ENCODE data around the gene CYB5R4. TPM values are rescaled to one million over a fixed set of nuclear protein-coding genes. Genes with fewer than 3 reads are reported as not detected.

The CYB5R4 gene
- total RNA-seq, 1 experiment from 2014 or later = 17.5 TPM

DNA sequence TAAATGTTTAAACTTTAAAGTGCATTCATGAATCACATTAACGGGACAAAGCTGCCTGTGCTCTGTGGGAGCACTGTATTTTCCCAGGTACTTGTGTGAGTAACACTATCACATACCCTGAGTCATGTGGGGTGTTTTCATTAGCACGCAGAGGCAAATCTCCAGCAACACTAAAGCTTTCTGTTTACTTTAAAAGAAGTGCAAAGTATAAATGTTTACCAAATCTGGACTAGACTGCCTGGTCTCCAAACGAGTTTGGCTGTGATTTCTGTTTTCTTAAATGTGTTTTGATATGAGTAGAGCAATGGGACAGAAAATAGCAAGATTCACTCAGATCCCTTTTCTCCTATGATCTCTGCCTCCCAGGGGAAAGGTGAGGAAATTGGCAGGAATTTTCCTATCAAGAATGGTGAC lies 35.1 kb upstream of the CYB5R4 start:
- peaks cover 13 to 23% of the 10 kb centered on the region in 2 experiments for H3K4me1 Mint-ChIP-seq
- H4K20me1 ChIP-seq (ENCODE audit: control insufficient read depth, insufficient read depth, insufficient read length) = no peaks in the 10 kb centered on the region
- peaks cover 3% of the 10 kb centered on the region; the same call in 1 of the 2 replicates for H3K4me1 ChIP-seq (ENCODE audit: insufficient read depth, low read length)
- H2BK20ac ChIP-seq (ENCODE audit: low read depth, low read length, poor library complexity, severe bottlenecking) = no peak overlapping the region
- no peak overlapping the region for H2BK15ac ChIP-seq (ENCODE audit: low read depth, low read length)
- no peaks in the 10 kb centered on the region for H3K9me3 Mint-ChIP-seq
- H3K18ac ChIP-seq (ENCODE audit: insufficient read length, low read depth, low read length) = no peak overlapping the region
- H3K27ac ChIP-seq (ENCODE audit: insufficient read length, low read depth, low read length) = no peak overlapping the region
- WGBS (ENCODE audit: extremely low coverage, insufficient read length, low lambda C conversion rate) = no CpG with 5 or more reads among the region's 3 CpGs
- H3K23me2 ChIP-seq (ENCODE audit: insufficient read length, low read depth, low read length, poor library complexity, severe bottlenecking) = no peaks in the 10 kb centered on the region
- no peak for DNase-seq
- TF ChIP-seq, protein P1, sequence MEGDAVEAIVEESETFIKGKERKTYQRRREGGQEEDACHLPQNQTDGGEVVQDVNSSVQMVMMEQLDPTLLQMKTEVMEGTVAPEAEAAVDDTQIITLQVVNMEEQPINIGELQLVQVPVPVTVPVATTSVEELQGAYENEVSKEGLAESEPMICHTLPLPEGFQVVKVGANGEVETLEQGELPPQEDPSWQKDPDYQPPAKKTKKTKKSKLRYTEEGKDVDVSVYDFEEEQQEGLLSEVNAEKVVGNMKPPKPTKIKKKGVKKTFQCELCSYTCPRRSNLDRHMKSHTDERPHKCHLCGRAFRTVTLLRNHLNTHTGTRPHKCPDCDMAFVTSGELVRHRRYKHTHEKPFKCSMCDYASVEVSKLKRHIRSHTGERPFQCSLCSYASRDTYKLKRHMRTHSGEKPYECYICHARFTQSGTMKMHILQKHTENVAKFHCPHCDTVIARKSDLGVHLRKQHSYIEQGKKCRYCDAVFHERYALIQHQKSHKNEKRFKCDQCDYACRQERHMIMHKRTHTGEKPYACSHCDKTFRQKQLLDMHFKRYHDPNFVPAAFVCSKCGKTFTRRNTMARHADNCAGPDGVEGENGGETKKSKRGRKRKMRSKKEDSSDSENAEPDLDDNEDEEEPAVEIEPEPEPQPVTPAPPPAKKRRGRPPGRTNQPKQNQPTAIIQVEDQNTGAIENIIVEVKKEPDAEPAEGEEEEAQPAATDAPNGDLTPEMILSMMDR (conservative IDR thresholded peaks at IDR 0.05) = no peak
- no peak overlapping the region for H3K4me2 ChIP-seq (ENCODE audit: insufficient read depth, insufficient read length, low read length)
- H3K27me3 Mint-ChIP-seq (ENCODE audit: low read depth) = no peaks in the 10 kb centered on the region; the same call in 1 of the 2 replicates
- H2BK5ac ChIP-seq (ENCODE audit: insufficient read length, low read length) = no peak overlapping the region
- no peak overlapping the region for H4K5ac ChIP-seq (ENCODE audit: insufficient read length, low read depth, low read length)
- H3K79me1 ChIP-seq (ENCODE audit: insufficient read depth, low read depth, low read length, poor library complexity, severe bottlenecking) = no peaks in the 10 kb centered on the region
- no peaks in the 10 kb centered on the region for H3K9me3 ChIP-seq (ENCODE audit: control insufficient read depth, low read depth, low read length)
- H3K27me3 ChIP-seq (ENCODE audit: insufficient read depth, low read length) = no peaks in the 10 kb centered on the region
- H3K36me3 Mint-ChIP-seq (ENCODE audit: insufficient read depth in 1 of 3, low read depth in 3 of 3) = no peaks in the 10 kb centered on the region; a peak in 1 of 7 replicates
- no peaks in the 10 kb centered on the region for H3K79me2 ChIP-seq (ENCODE audit: insufficient read depth, low read length)
- no peak overlapping the region for H3K4ac ChIP-seq (ENCODE audit: low read depth, low read length)
- H2BK12ac ChIP-seq (ENCODE audit: insufficient read length, low read depth, low read length) = no peak overlapping the region
- no peak overlapping the region for H3T11ph ChIP-seq (ENCODE audit: low read length)
- H3K56ac ChIP-seq (ENCODE audit: insufficient read length, low read depth, low read length) = no peak overlapping the region
- no peak overlapping the region for H2BK120ac ChIP-seq (ENCODE audit: low read depth, low read length, poor library complexity, severe bottlenecking)
- H3K9ac ChIP-seq (ENCODE audit: extremely low read depth, insufficient read length, low read length) = no peak overlapping the region
- H2AFZ ChIP-seq (ENCODE audit: low read length) = no peak overlapping the region
- H4K91ac ChIP-seq (ENCODE audit: insufficient read length, low read depth, low read length) = no peak overlapping the region
- H3K4me3 Mint-ChIP-seq = no peak overlapping the region
- no peak overlapping the region for H3K23ac ChIP-seq (ENCODE audit: insufficient read length, low read depth, low read length)
- H2AK5ac ChIP-seq (ENCODE audit: insufficient read length, low read length) = no peak overlapping the region
- no peak overlapping the region for H3K14ac ChIP-seq (ENCODE audit: insufficient read depth, low read length)
- no peak overlapping the region for H4K8ac ChIP-seq (replicated peaks; ENCODE audit: insufficient read length, low read depth, low read length)
- H3K27ac Mint-ChIP-seq = no peak overlapping the region

All from H9 (cell line).